ENCODE results near the gene PARN. TPM values are rescaled to one million over a fixed set of nuclear protein-coding genes. Genes with fewer than 3 reads are reported as not detected.
"Not testable (repeated sequence)": the region's sequence is repeated elsewhere in the genome, so short reads cannot be mapped to it uniquely, and the experiment has no call there.

PARN gene
- total and polyA plus RNA-seq, 2 donors, result 20.4 to 24.8 TPM

DNA sequence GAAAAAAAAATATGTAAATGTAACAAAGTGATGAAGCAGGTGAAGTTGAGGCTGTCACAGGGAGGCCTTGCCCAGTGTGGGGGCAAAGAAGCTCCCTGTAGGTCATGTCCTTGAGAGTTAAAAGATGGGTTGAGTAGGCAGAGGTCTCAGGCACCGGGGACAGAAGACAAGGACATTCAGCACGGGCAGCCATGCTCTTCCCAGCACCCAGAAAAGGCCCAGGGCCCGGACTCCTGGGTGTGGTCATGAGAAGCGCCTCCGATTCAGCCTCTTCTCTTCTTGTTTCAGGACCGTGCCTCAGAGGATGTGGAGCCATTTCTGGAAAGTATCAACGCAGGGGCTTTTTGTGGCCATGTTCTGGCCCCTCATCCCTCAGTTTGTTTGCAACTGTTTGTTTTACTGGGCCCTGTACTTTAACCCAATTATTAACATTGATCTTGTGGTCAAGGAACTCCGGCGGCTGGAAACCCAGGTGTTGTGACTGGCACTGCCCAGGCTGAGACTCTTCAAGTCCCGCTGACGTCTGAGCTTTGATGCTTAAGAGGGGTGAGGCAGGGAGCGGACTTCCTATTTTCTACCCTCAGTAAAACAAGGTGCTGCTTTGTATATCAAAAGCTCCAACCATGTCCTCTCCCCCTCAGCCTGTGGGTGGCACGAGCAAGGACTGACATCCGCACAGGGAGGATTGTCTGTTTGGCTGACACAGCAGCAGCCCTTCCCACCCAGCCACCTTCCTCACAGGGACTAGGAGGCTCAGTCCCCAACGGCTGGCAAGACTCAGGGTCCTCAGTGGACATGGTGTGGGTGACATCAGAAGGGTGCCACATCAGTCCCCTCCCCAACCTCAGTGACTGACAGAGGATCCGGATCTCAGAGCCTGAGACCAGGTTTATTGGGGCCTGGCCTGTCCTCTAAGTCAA lies 37.5 kb upstream of the PARN start:
- Histone ChIP-seq H3K36me3 (ENCODE audit: control insufficient read depth in 2 of 2, insufficient read depth in 2 of 2, low read length in 1 of 2) (peaks cover 37 to 56% of the 10 kb centered on the region in 2 donors), H3K27me3 (ENCODE audit: control insufficient read depth in 2 of 2, insufficient read depth in 1 of 2, low read length in 1 of 2) (no peaks in the 10 kb centered on the region), H3K9me3 (ENCODE audit: control insufficient read depth in 2 of 2, insufficient read depth in 1 of 2, low read length in 1 of 2) (no peaks in the 10 kb centered on the region), H3K4me3 (ENCODE audit: low read length in 2 of 2) (no peak overlapping the region), H3K27ac (ENCODE audit: low read depth in 1 of 2, low read length in 1 of 2) (no peak overlapping the region), H3K4me1 (ENCODE audit: control insufficient read depth in 2 of 2, insufficient read depth in 2 of 2, low read length in 2 of 2) (no peaks in the 10 kb centered on the region)
- 96% methylated on average over 16 of the region's 16 CpGs for WGBS
- DNase-seq (ENCODE audit: low read depth in 6 of 9, low spot score in 9 of 9), result no peak

DNA sequence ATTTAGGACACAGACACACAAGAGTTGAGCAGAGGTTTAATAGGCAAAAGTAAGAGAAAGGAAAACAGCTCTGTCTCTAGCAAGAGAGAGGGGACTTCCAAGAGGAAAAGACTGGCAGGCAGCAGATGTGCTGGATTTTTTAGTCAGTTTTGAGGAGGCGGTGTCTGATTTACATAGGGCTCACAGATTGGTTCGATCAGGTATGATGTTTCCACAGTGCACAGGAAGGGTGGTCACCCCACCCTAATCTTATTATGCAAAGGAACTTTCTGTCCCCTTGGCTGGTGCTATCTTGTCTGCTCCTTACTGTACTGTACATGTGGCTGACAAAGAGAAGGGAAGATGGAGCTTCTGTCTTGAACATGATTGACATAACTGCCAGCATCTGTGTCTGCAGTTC lies 28.0 kb upstream of the PARN start:
- no peaks in the 10 kb centered on the region for H3K9me3 ChIP-seq (ENCODE audit: control insufficient read depth in 2 of 2, insufficient read depth in 1 of 2, low read length in 1 of 2)
- 94% methylated on average over 2 of the region's 2 CpGs for WGBS
- no peak overlapping the region for H3K27ac ChIP-seq (ENCODE audit: low read depth in 1 of 2, low read length in 1 of 2)
- H3K27me3 ChIP-seq (ENCODE audit: control insufficient read depth in 2 of 2, insufficient read depth in 1 of 2, low read length in 1 of 2), result no peaks in the 10 kb centered on the region
- H3K4me1 ChIP-seq (ENCODE audit: control insufficient read depth in 2 of 2, insufficient read depth in 2 of 2, low read length in 2 of 2), result no peaks in the 10 kb centered on the region
- H3K36me3 ChIP-seq (ENCODE audit: control insufficient read depth in 2 of 2, insufficient read depth in 2 of 2, low read length in 1 of 2), result peaks cover 27 to 55% of the 10 kb centered on the region in 2 donors
- H3K4me3 ChIP-seq (ENCODE audit: low read length in 2 of 2), result no peak overlapping the region
- no peak for DNase-seq (ENCODE audit: low read depth in 6 of 9, low spot score in 9 of 9)

DNA sequence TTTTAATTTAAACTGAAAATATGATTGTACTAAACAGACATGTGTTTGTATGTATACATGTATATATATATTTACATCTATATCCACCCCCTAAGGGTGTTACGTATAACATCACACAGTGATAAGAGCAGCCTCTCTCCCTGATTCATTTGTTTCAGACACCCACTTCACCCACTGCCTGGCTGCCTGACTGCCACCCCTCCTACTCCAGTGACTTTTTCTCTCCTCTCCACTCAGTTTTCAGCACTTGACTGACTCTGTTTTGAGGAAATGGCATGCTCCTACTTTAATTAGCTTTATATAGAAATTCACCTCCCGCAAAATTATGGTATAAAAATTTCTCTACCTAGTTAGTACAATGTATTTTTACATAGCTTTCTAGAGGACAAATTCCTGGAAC lies 22.7 kb upstream of the PARN start:
- 96% methylated on average over 2 of the region's 2 CpGs for WGBS
- Histone ChIP-seq H3K27me3 (ENCODE audit: control insufficient read depth in 2 of 2, insufficient read depth in 1 of 2, low read length in 1 of 2) (no peaks in the 10 kb centered on the region), H3K4me3 (ENCODE audit: low read length in 2 of 2) (no peak overlapping the region), H3K27ac (ENCODE audit: low read depth in 1 of 2, low read length in 1 of 2) (no peak overlapping the region), H3K36me3 (ENCODE audit: control insufficient read depth in 2 of 2, insufficient read depth in 2 of 2, low read length in 1 of 2) (peaks cover 55 to 62% of the 10 kb centered on the region in 2 donors), H3K4me1 (ENCODE audit: control insufficient read depth in 2 of 2, insufficient read depth in 2 of 2, low read length in 2 of 2) (peaks cover 0 to 2% of the 10 kb centered on the region in 2 donors), H3K9me3 (ENCODE audit: control insufficient read depth in 2 of 2, insufficient read depth in 1 of 2, low read length in 1 of 2) (no peaks in the 10 kb centered on the region)
- no peak for DNase-seq (ENCODE audit: low read depth in 6 of 9, low spot score in 9 of 9)

DNA sequence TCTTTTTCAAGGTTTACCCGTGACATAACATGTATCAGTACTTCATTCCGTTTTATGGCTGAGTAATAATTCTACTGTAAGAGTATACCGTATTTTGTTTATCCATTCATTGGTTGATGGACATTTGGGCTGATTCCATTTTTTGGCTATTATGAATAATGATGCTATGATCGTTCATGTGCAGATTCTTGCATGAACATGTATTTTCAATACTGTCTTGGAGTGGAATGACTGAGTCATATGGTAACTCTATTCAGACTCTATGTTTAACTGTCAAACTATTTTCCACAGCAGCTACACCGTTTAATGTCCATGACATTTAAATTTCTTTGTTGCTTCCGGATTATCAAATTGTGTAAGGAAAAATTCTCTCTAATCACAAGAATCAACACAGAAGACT lies 20.6 kb upstream of the PARN start:
- Histone ChIP-seq H3K27me3 (ENCODE audit: control insufficient read depth in 2 of 2, insufficient read depth in 1 of 2, low read length in 1 of 2) (no peaks in the 10 kb centered on the region), H3K4me1 (ENCODE audit: control insufficient read depth in 2 of 2, insufficient read depth in 2 of 2, low read length in 2 of 2) (peaks cover 0 to 2% of the 10 kb centered on the region in 2 donors), H3K27ac (ENCODE audit: low read depth in 1 of 2, low read length in 1 of 2) (peak overlapping the region in 1 of 2 donors; percentile 24), H3K9me3 (ENCODE audit: control insufficient read depth in 2 of 2, insufficient read depth in 1 of 2, low read length in 1 of 2) (no peaks in the 10 kb centered on the region), H3K4me3 (ENCODE audit: low read length in 2 of 2) (no peak overlapping the region), H3K36me3 (ENCODE audit: control insufficient read depth in 2 of 2, insufficient read depth in 2 of 2, low read length in 1 of 2) (peaks cover 52 to 58% of the 10 kb centered on the region in 2 donors)
- no peak for DNase-seq (ENCODE audit: low read depth in 6 of 9, low spot score in 9 of 9)
- WGBS, result 90% methylated on average over 6 of the region's 6 CpGs

DNA sequence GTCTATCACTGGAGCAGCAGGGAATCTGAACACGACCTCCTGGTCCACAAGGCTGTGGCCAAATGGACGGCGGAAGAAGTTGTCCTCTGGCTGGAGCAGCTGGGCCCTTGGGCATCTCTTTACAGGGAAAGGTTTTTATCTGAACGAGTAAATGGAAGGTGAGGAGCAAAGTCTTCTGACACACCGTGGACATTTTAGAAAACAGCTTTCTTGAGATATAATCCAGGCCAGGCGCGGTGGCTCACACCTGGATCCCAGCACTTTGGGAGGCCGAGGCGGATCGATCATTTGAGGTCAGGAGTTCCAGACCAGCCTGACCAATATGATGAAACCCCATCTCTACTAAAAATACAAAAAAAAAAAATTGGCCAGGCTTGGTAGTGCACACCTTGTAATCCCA lies 19.8 kb upstream of the PARN start:
- Histone ChIP-seq H3K36me3 (ENCODE audit: control insufficient read depth in 2 of 2, insufficient read depth in 2 of 2, low read length in 1 of 2) (peaks cover 49 to 60% of the 10 kb centered on the region in 2 donors), H3K27me3 (ENCODE audit: control insufficient read depth in 2 of 2, insufficient read depth in 1 of 2, low read length in 1 of 2) (no peaks in the 10 kb centered on the region), H3K27ac (ENCODE audit: low read depth in 1 of 2, low read length in 1 of 2) (no peak overlapping the region), H3K4me1 (ENCODE audit: control insufficient read depth in 2 of 2, insufficient read depth in 2 of 2, low read length in 2 of 2) (peaks cover 0 to 2% of the 10 kb centered on the region in 2 donors), H3K4me3 (ENCODE audit: low read length in 2 of 2) (no peak overlapping the region), H3K9me3 (ENCODE audit: control insufficient read depth in 2 of 2, insufficient read depth in 1 of 2, low read length in 1 of 2) (no peaks in the 10 kb centered on the region)
- DNase-seq (ENCODE audit: low read depth in 6 of 9, low spot score in 9 of 9), result no peak
- WGBS, result 98% methylated on average over 10 of the region's 10 CpGs

DNA sequence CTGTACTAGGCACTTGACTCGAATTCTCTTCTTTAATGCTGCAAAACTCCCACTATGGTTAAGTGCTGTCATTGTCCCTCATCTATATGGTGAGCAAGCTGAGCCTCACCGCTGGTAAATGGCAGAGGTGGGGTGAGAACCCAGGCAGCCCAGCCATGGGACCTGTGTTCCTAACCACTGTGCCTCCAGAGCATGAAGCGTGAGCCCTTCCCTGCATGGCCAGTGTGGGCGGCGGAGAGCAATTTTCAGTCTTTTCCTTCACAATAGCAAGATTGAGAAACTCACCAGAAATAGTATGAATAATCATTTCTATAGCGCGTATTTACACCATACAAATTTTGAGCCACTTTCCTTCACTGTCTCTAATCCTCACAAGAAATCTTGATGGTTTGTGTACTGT lies 11.9 kb upstream of the PARN start:
- no peak for DNase-seq (ENCODE audit: low read depth in 6 of 9, low spot score in 9 of 9)
- H3K27ac ChIP-seq (ENCODE audit: low read depth in 1 of 2, low read length in 1 of 2), result no peak overlapping the region
- no peaks in the 10 kb centered on the region for H3K4me1 ChIP-seq (ENCODE audit: control insufficient read depth in 2 of 2, insufficient read depth in 2 of 2, low read length in 2 of 2)
- H3K9me3 ChIP-seq (ENCODE audit: control insufficient read depth in 2 of 2, insufficient read depth in 1 of 2, low read length in 1 of 2), result no peaks in the 10 kb centered on the region
- H3K36me3 ChIP-seq (ENCODE audit: control insufficient read depth in 2 of 2, insufficient read depth in 2 of 2, low read length in 1 of 2), result peaks cover 22 to 37% of the 10 kb centered on the region in 2 donors
- WGBS, result 98% methylated on average over 7 of the region's 7 CpGs
- H3K4me3 ChIP-seq (ENCODE audit: low read length in 2 of 2), result no peak overlapping the region
- H3K27me3 ChIP-seq (ENCODE audit: control insufficient read depth in 2 of 2, insufficient read depth in 1 of 2, low read length in 1 of 2), result no peaks in the 10 kb centered on the region

DNA sequence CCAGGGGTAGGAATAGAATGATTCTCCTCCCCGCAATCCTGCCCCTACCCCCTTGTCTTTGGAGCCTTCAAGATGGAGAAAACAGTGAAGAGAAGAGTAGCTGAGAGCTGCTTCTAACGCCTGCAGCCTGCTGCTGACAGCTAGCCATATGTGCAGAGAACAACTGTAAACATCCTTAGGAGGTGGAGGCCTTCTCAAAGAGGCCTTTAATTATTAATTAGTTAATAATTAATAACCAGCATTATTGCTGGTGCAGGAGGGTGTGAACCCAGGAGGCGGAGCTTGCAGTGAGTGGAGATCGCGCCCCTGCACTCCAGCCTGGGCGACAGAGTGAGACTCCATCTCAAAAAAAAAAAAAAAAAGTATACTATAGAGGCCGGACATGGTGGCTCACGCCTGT lies 11.1 kb upstream of the PARN start:
- Histone ChIP-seq H3K27me3 (ENCODE audit: control insufficient read depth in 2 of 2, insufficient read depth in 1 of 2, low read length in 1 of 2) (no peaks in the 10 kb centered on the region), H3K4me3 (ENCODE audit: low read length in 2 of 2) (no peak overlapping the region), H3K27ac (ENCODE audit: low read depth in 1 of 2, low read length in 1 of 2) (no peak overlapping the region), H3K4me1 (ENCODE audit: control insufficient read depth in 2 of 2, insufficient read depth in 2 of 2, low read length in 2 of 2) (no peaks in the 10 kb centered on the region), H3K36me3 (ENCODE audit: control insufficient read depth in 2 of 2, insufficient read depth in 2 of 2, low read length in 1 of 2) (peaks cover 21 to 37% of the 10 kb centered on the region in 2 donors), H3K9me3 (ENCODE audit: control insufficient read depth in 2 of 2, insufficient read depth in 1 of 2, low read length in 1 of 2) (no peaks in the 10 kb centered on the region)
- DNase-seq (ENCODE audit: low read depth in 6 of 9, low spot score in 9 of 9), result no peak
- 98% methylated on average over 8 of the region's 8 CpGs for WGBS

DNA sequence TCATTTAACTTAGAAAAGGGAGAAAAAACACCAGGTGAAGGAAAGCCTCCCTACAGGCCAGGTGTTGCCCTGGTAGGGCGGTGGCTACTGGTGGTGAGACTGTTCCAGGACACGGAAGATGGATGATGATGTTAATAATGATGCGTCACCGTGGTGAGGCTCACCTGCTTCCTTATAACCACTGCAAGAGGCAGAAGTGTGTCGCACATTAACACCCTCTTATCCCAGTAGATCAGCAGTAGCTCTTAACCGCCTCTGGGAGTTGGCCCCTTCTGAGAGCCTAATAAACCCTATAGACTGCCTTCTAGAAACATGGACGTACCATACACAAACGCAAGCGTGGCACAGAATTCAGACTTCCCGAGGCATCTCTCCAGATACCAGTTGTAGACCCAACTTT lies 10.5 kb upstream of the PARN start:
- peak overlapping the region in 1 of 2 donors; percentile 15 for H3K27ac ChIP-seq (ENCODE audit: low read depth in 1 of 2, low read length in 1 of 2)
- 90% methylated on average over 10 of the region's 10 CpGs for WGBS
- no peaks in the 10 kb centered on the region for H3K27me3 ChIP-seq (ENCODE audit: control insufficient read depth in 2 of 2, insufficient read depth in 1 of 2, low read length in 1 of 2)
- no peaks in the 10 kb centered on the region for H3K4me1 ChIP-seq (ENCODE audit: control insufficient read depth in 2 of 2, insufficient read depth in 2 of 2, low read length in 2 of 2)
- no peak for DNase-seq (ENCODE audit: low read depth in 6 of 9, low spot score in 9 of 9)
- H3K9me3 ChIP-seq (ENCODE audit: control insufficient read depth in 2 of 2, insufficient read depth in 1 of 2, low read length in 1 of 2), result no peaks in the 10 kb centered on the region
- H3K36me3 ChIP-seq (ENCODE audit: control insufficient read depth in 2 of 2, insufficient read depth in 2 of 2, low read length in 1 of 2), result peaks cover 17 to 32% of the 10 kb centered on the region in 2 donors
- H3K4me3 ChIP-seq (ENCODE audit: low read length in 2 of 2), result no peak overlapping the region

DNA sequence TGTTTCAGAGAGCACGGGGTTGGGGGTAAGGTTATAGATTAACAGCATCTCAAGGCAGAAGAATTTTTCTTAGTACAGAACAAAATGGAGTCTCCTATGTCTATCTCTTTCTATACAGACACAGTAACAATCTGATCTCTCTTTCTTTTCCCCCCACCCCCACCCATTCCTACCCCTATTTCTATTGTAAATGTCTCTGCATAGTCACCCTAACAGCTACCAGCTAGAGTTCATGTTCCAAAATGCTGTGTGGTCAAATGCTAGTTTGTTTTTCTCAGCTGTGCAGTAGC lies 6.8 kb upstream of the PARN start:
- WGBS, result 96% methylated on average over 1 of the region's 1 CpG
- not testable (repeated sequence) for H3K27ac ChIP-seq (ENCODE audit: low read depth in 1 of 2, low read length in 1 of 2); H3K9me3 ChIP-seq (ENCODE audit: control insufficient read depth in 2 of 2, insufficient read depth in 1 of 2, low read length in 1 of 2); H3K4me3 ChIP-seq (ENCODE audit: low read length in 2 of 2); DNase-seq (ENCODE audit: low read depth in 6 of 9, low spot score in 9 of 9); H3K27me3 ChIP-seq (ENCODE audit: control insufficient read depth in 2 of 2, insufficient read depth in 1 of 2, low read length in 1 of 2)
- peaks cover 10 to 18% of the 10 kb centered on the region in 2 donors for H3K36me3 ChIP-seq (ENCODE audit: control insufficient read depth in 2 of 2, insufficient read depth in 2 of 2, low read length in 1 of 2)
- peaks cover 11 to 12% of the 10 kb centered on the region in 2 donors for H3K4me1 ChIP-seq (ENCODE audit: control insufficient read depth in 2 of 2, insufficient read depth in 2 of 2, low read length in 2 of 2)
